HG03060 (cell line): ENCODE data around the gene CELF2.

Experiments used
- ATAC-seq: cut with Tn5 transposase; IDR thresholded peaks from one replicate; pipeline ENCODE4 v1.9.1; 2021; ENCODE audit warnings: low read depth, moderate number of reproducible peaks; ENCODE audit not compliant: unreplicated experiment

The CELF2 gene

GRCh38 chr10:11003679-11004078 is 14.0 kb upstream of the CELF2 start:
- no peak for ATAC-seq

- no peak for ATAC-seq
Observed at GRCh38 chr10:11004144-11005077, 13.3 kb upstream of the CELF2 start.

GRCh38 chr10:11005725-11006427 is 11.8 kb upstream of the CELF2 start:
- ATAC-seq = no peak

- no peak for ATAC-seq
Observed at GRCh38 chr10:11006428-11006825, 11.2 kb upstream of the CELF2 start.

GRCh38 chr10:11007476-11008020 is 10.1 kb upstream of the CELF2 start:
- ATAC-seq = no peak

- ATAC-seq = no peak
Observed at GRCh38 chr10:11009471-11010308, 8.0 kb upstream of the CELF2 start.

GRCh38 chr10:11010582-11010981 is 7.1 kb upstream of the CELF2 start:
- no peak for ATAC-seq

- ATAC-seq = no peak
Observed at GRCh38 chr10:11011436-11011835, 6.2 kb upstream of the CELF2 start.

GRCh38 chr10:11011984-11012383 is 5.7 kb upstream of the CELF2 start:
- no peak for ATAC-seq

GRCh38 chr10:11012421-11013295 is 5.0 kb upstream of the CELF2 start:
- ATAC-seq = no peak

- ATAC-seq = no peak
Observed at GRCh38 chr10:11013836-11014235, 3.8 kb upstream of the CELF2 start.

- ATAC-seq = no peak
Observed at GRCh38 chr10:11014671-11015445, 2.8 kb upstream of the CELF2 start.

GRCh38 chr10:11015446-11015934 is 2.2 kb upstream of the CELF2 start:
- no peak for ATAC-seq

GRCh38 chr10:11017000-11017569 is 587 bp upstream of the CELF2 start:
- ATAC-seq = no peak

GRCh38 chr10:11018432-11018841 is 765 bp downstream of the CELF2 start:
- ATAC-seq = no peak

- ATAC-seq = no peak
Observed at GRCh38 chr10:11018855-11019631, 1.4 kb downstream of the CELF2 start.

- ATAC-seq = no peak
Observed at GRCh38 chr10:11019724-11020547, 2.3 kb downstream of the CELF2 start.
